ENCODE results near the gene DCLK2.

Gene DCLK2

DNA sequence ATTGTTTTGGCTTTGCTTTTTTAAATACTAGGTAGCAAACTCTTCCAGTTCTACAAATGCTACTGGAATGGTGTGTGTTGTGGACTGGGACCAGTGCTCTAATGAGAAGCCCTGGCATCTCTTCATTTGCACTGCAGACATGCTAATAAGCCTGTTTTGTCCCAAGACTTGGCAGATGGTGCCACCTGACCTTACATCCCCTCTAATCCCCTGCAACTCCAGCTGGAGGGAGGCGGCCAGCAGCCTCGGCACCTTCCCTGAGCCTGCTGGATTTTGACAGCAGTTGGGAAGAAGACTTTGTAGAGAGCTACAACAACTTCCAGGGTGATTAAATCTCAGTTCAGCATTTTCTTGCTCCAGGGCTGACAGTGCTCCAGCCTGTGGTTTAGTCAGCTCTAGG lies 200.0 kb downstream of the DCLK2 start:
- H3K4me1 ChIP-seq (ENCODE audit: control insufficient read depth in 1 of 2, insufficient read depth in 2 of 2, low read length in 2 of 2) = peaks cover 6 to 7% of the 10 kb centered on the region in 2 donors
- H3K9me3 ChIP-seq (ENCODE audit: control insufficient read depth in 1 of 2, low read length in 2 of 2) = peaks cover 0 to under 1% of the 10 kb centered on the region in 2 donors
- no peaks in the 10 kb centered on the region for H3K27me3 ChIP-seq (ENCODE audit: low read depth, low read length)
- H3K4me3 ChIP-seq (ENCODE audit: low read depth in 1 of 2, low read length in 2 of 2) = no peak overlapping the region
- H3K36me3 ChIP-seq (ENCODE audit: control insufficient read depth in 1 of 2, insufficient read depth in 2 of 2, low read length in 2 of 2) = peaks cover 7 to 14% of the 10 kb centered on the region in 2 donors
- H3K27ac ChIP-seq (ENCODE audit: low read length) = no peak overlapping the region

DNA sequence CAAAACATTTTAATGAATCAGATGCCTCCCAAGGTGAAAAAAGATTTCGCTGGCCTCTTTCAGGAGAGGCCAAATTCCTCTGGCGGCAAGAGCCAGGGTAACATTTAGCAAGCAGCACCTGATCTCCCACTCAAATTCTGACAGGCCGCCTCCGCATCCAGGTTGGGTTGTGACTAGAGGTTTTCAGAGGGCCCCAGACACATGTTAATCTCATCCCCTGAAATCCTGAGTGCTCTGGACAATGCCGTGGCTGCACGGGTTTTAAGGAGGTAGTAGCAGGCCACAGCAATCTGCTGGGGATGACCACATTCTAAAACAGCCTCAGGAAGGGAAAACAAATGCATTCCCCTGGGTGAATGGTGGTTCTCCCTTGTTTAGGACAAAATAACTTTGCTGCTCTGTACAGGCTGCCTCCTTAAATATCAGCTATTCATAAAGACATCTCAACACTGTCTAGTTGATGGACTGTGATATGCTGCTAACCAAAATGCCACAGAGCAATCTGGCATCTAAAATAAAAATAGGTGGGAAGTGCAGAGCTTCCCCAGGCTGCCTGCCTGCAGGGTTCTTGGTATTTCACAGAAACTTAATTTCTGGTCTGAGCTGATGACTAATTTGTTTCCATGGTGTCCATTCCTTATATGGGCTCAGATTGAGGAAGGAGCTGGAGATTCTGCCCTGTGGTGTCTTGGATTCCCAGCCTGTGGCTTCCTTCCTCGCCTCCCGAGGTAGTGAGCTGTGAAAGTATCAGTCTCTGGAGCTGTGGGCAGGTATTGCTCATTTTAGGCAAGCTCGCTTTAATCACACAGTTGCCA lies 202.0 kb downstream of the DCLK2 start:
- Histone ChIP-seq H3K9me3 (ENCODE audit: control insufficient read depth in 1 of 2, low read length in 2 of 2) (no peaks in the 10 kb centered on the region), H3K27ac (ENCODE audit: low read length) (peak overlapping the region; percentile 61), H3K4me3 (ENCODE audit: low read depth in 1 of 2, low read length in 2 of 2) (no peak overlapping the region), H3K4me1 (ENCODE audit: control insufficient read depth in 1 of 2, insufficient read depth in 2 of 2, low read length in 2 of 2) (peaks cover 6 to 7% of the 10 kb centered on the region in 2 donors), H3K36me3 (ENCODE audit: control insufficient read depth in 1 of 2, insufficient read depth in 2 of 2, low read length in 2 of 2) (peaks cover 7 to 14% of the 10 kb centered on the region in 2 donors), H3K27me3 (ENCODE audit: low read depth, low read length) (no peaks in the 10 kb centered on the region)

DNA sequence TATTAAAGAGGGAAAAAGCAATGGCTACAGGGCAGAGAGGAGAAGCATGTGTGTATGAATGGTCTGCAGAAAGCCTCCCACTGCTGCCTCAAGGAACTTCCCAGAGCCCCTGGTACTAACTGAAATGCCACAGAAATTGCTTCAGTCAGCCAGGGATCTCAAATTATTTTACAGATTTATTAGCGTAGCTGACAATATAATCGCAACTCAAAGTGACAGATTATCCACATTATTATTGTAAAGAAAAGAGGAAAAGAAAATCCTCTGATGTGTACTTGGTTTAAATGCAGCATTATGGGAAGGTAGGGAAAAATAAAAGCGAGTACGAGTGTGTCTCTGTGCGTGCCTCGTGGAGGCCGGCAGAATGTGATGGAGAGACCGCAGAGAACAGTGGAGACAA lies 202.7 kb downstream of the DCLK2 start:
- Histone ChIP-seq H3K27me3 (ENCODE audit: low read depth, low read length) (no peaks in the 10 kb centered on the region), H3K4me3 (ENCODE audit: low read depth in 1 of 2, low read length in 2 of 2) (no peak overlapping the region), H3K36me3 (ENCODE audit: control insufficient read depth in 1 of 2, insufficient read depth in 2 of 2, low read length in 2 of 2) (peaks cover 7 to 14% of the 10 kb centered on the region in 2 donors), H3K9me3 (ENCODE audit: control insufficient read depth in 1 of 2, low read length in 2 of 2) (no peaks in the 10 kb centered on the region), H3K27ac (ENCODE audit: low read length) (peak overlapping the region; percentile 61), H3K4me1 (ENCODE audit: control insufficient read depth in 1 of 2, insufficient read depth in 2 of 2, low read length in 2 of 2) (peaks cover 6 to 7% of the 10 kb centered on the region in 2 donors)

DNA sequence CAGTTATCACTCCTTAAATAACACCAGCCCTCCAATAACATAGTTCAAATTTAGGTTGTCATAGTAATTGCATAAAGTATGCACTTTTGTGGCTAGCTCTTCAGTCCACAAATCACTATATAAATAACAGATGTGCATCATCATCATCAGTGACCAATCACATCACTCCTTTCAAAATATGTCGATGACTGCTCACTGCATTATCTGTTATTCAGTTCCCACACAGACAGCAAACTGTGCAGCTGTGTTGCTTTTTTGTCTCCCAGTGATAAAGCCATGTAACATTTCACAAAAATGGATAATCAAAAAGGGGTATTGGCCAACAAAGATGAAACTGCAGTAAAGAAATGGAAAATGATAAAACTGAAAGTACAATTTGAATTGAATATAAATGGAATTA lies 205.4 kb downstream of the DCLK2 start:
- Histone ChIP-seq H3K4me1 (ENCODE audit: control insufficient read depth in 1 of 2, insufficient read depth in 2 of 2, low read length in 2 of 2) (peaks cover 6 to 7% of the 10 kb centered on the region in 2 donors), H3K27me3 (ENCODE audit: low read depth, low read length) (no peaks in the 10 kb centered on the region), H3K9me3 (ENCODE audit: control insufficient read depth in 1 of 2, low read length in 2 of 2) (no peaks in the 10 kb centered on the region), H3K27ac (ENCODE audit: low read length) (no peak overlapping the region), H3K36me3 (ENCODE audit: control insufficient read depth in 1 of 2, insufficient read depth in 2 of 2, low read length in 2 of 2) (peaks cover 6 to 7% of the 10 kb centered on the region in 2 donors), H3K4me3 (ENCODE audit: low read depth in 1 of 2, low read length in 2 of 2) (no peak overlapping the region)

DNA sequence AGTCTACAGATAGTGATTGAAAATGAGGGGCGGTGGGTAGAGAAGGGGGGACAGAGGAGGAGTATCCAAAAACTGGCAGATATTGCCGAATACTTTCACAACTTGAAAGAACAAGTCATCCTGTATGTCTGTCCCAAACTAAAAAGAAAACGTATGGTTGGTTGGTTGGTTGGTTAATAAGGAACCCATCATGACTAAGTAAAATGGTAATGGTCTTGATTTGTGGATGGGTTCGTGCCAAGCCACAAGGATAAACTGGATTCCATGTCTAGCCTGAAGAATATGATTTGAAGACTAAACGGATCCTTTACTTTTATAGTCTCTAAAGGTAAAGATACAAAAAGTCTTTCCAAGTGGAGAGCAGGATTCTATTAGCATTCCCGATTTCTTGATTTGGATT lies 208.4 kb downstream of the DCLK2 start:
- H3K4me1 ChIP-seq (ENCODE audit: control insufficient read depth in 1 of 2, insufficient read depth in 2 of 2, low read length in 2 of 2) = no peaks in the 10 kb centered on the region
- H3K36me3 ChIP-seq (ENCODE audit: control insufficient read depth in 1 of 2, insufficient read depth in 2 of 2, low read length in 2 of 2) = peaks cover 6 to 7% of the 10 kb centered on the region in 2 donors
- H3K9me3 ChIP-seq (ENCODE audit: control insufficient read depth in 1 of 2, low read length in 2 of 2) = no peaks in the 10 kb centered on the region
- no peaks in the 10 kb centered on the region for H3K27me3 ChIP-seq (ENCODE audit: low read depth, low read length)
- no peak overlapping the region for H3K4me3 ChIP-seq (ENCODE audit: low read depth in 1 of 2, low read length in 2 of 2)
- H3K27ac ChIP-seq (ENCODE audit: low read length) = no peak overlapping the region

DNA sequence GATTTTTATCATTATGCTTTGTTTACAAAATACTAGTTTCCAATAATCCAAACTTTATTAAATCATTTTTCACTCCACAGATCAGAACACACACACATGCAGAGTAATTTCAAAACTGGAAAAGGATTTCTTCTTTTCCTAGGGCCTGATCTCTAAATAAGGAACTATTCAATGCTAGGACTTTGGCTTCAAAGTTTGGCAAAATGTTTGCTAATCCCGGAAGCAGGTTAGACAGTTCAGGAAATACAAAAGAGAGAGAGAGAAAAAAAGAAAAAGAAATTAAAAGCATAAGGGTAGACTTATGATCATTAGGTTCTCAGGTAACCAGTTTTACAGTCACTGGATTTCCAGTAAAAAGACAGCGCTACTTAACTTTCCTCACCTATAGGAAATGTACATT lies 211.0 kb downstream of the DCLK2 start:
- Histone ChIP-seq H3K27me3 (ENCODE audit: low read depth, low read length) (no peaks in the 10 kb centered on the region), H3K27ac (ENCODE audit: low read length) (peak overlapping the region; percentile 26), H3K9me3 (ENCODE audit: control insufficient read depth in 1 of 2, low read length in 2 of 2) (no peaks in the 10 kb centered on the region), H3K4me1 (ENCODE audit: control insufficient read depth in 1 of 2, insufficient read depth in 2 of 2, low read length in 2 of 2) (no peaks in the 10 kb centered on the region), H3K4me3 (ENCODE audit: low read depth in 1 of 2, low read length in 2 of 2) (no peak overlapping the region), H3K36me3 (ENCODE audit: control insufficient read depth in 1 of 2, insufficient read depth in 2 of 2, low read length in 2 of 2) (no peaks in the 10 kb centered on the region)

DNA sequence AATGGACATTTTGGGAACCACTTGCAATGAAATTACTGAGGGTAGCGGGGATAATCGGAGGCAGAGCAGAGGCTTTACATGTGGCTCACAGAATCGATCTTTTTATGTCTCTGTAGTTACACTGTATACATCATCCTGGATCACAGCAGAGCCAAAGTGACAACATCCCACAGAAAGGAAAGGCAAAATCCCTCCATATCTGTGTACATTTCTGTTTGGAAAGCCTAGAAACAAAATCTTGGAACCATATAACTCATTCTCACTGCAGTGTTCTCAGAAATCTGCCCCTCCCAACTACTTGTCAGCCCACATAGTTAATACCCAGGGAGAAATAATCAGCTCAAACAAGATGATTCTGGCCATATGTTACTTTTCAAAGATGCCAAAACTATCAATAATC lies 211.6 kb downstream of the DCLK2 start:
- Histone ChIP-seq H3K4me3 (ENCODE audit: low read depth in 1 of 2, low read length in 2 of 2) (no peak overlapping the region), H3K9me3 (ENCODE audit: control insufficient read depth in 1 of 2, low read length in 2 of 2) (no peaks in the 10 kb centered on the region), H3K27ac (ENCODE audit: low read length) (no peak overlapping the region), H3K36me3 (ENCODE audit: control insufficient read depth in 1 of 2, insufficient read depth in 2 of 2, low read length in 2 of 2) (no peaks in the 10 kb centered on the region), H3K4me1 (ENCODE audit: control insufficient read depth in 1 of 2, insufficient read depth in 2 of 2, low read length in 2 of 2) (no peaks in the 10 kb centered on the region), H3K27me3 (ENCODE audit: low read depth, low read length) (no peaks in the 10 kb centered on the region)

DNA sequence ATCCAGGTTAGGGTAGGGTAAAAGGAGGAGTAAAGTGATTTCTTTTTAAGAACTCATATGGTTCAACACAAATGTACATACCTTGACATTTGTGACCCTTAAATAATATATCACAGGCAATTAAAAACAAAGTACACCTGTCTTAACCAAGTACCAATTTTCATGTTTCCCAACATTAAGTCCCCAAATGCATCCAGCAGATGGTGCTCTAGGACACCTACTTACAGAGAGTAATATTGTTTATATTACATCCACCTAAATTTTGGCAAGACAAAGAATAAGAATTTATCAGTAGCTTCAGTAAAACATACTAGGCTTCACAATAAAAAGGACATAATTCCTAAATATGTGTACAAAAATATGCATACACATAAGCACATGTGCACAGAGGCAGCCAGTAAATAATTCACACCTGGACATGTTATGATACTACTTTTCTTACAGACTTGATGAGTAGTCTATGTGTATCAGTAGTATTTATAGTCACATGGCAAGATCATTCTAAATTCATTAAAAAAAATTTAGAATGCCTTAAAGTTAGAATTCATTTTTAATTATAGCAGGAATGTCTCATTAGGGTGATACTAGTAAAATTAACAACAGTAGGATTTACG lies 219.7 kb downstream of the DCLK2 start:
- Histone ChIP-seq H3K27ac (ENCODE audit: low read length) (peak overlapping the region; percentile 41), H3K4me3 (ENCODE audit: low read depth in 1 of 2, low read length in 2 of 2) (no peak overlapping the region), H3K36me3 (ENCODE audit: control insufficient read depth in 1 of 2, insufficient read depth in 2 of 2, low read length in 2 of 2) (no peaks in the 10 kb centered on the region)

DNA sequence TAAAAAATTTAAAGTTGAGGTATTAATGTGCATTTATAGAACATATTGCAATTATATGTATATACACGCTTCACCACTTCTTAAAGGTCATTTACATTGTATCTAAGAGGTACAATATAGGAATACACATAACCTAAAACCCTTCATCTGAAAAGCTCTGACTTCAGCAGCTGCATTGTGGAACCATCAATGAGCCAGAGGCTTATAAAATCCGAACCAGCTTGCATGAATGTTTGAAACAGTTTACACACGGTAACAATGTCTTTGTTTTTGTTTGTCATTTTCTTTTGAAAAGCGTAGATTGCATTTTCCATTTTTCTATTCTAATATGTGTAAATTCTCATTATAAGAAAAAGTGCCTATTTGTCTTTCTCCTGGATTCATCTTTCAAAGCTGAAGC lies 221.6 kb downstream of the DCLK2 start:
- peaks cover 0 to 14% of the 10 kb centered on the region in 2 donors for H3K4me1 ChIP-seq (ENCODE audit: control insufficient read depth in 1 of 2, insufficient read depth in 2 of 2, low read length in 2 of 2)
- no peaks in the 10 kb centered on the region for H3K9me3 ChIP-seq (ENCODE audit: control insufficient read depth in 1 of 2, low read length in 2 of 2)
- peaks cover 0 to 3% of the 10 kb centered on the region in 2 donors for H3K36me3 ChIP-seq (ENCODE audit: control insufficient read depth in 1 of 2, insufficient read depth in 2 of 2, low read length in 2 of 2)
- H3K27me3 ChIP-seq (ENCODE audit: low read depth, low read length) = no peaks in the 10 kb centered on the region
- H3K27ac ChIP-seq (ENCODE audit: low read length) = peak overlapping the region; percentile 19
- peak overlapping the region in 1 of 2 donors; percentile 28 for H3K4me3 ChIP-seq (ENCODE audit: low read depth in 1 of 2, low read length in 2 of 2)

More for the DNA sequence above, 219.7 kb downstream of the DCLK2 start:
- peaks cover 0 to 14% of the 10 kb centered on the region in 2 donors for H3K4me1 ChIP-seq (ENCODE audit: control insufficient read depth in 1 of 2, insufficient read depth in 2 of 2, low read length in 2 of 2)
- no peaks in the 10 kb centered on the region for H3K9me3 ChIP-seq (ENCODE audit: control insufficient read depth in 1 of 2, low read length in 2 of 2)
- no peaks in the 10 kb centered on the region for H3K27me3 ChIP-seq (ENCODE audit: low read depth, low read length)

DNA sequence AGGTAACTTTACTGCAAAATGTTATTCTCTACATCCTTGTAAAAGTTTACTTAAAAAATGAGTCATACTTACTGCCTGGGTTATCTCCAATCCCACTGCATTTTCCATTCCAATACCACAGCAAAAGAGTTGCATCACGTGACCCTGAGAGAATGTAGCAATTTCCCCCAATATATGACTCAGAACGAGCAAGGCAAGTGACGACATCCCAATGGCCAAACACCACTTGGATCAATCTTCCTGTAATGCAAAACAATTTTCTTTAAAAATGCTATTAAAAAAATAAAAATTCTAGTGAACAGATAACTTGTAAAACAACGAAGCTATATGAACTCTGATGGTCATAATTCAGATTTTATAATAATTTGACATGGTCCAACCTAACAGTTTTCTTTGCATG lies 224.3 kb downstream of the DCLK2 start:
- Histone ChIP-seq H3K36me3 (ENCODE audit: control insufficient read depth in 1 of 2, insufficient read depth in 2 of 2, low read length in 2 of 2) (peaks cover 0 to 3% of the 10 kb centered on the region in 2 donors), H3K4me1 (ENCODE audit: control insufficient read depth in 1 of 2, insufficient read depth in 2 of 2, low read length in 2 of 2) (peaks cover 0 to 8% of the 10 kb centered on the region in 2 donors), H3K4me3 (ENCODE audit: low read depth in 1 of 2, low read length in 2 of 2) (no peak overlapping the region), H3K27ac (ENCODE audit: low read length) (no peak overlapping the region), H3K27me3 (ENCODE audit: low read depth, low read length) (no peaks in the 10 kb centered on the region), H3K9me3 (ENCODE audit: control insufficient read depth in 1 of 2, low read length in 2 of 2) (no peaks in the 10 kb centered on the region)

DNA sequence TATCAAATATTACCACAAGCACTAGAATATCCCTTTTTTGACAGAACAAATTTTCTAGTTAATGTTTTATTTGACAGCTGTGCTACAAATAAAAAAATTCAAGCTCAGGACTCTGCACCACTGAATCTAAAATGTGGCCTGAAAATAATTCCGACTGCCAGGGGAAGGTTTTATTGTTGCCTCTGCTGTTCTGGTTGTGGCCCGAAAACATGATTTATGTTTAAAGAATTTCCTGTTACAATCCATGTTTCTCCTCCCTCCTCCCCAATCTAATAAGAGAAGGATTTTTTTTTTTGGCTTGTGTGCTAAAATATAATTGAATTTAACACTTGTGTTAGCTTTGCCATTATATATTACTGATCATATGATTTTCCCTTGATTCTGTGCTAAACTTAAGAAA lies 227.8 kb downstream of the DCLK2 start:
- Histone ChIP-seq H3K36me3 (ENCODE audit: control insufficient read depth in 1 of 2, insufficient read depth in 2 of 2, low read length in 2 of 2) (peaks cover 0 to 3% of the 10 kb centered on the region in 2 donors), H3K4me3 (ENCODE audit: low read depth in 1 of 2, low read length in 2 of 2) (no peak overlapping the region), H3K27me3 (ENCODE audit: low read depth, low read length) (no peaks in the 10 kb centered on the region), H3K27ac (ENCODE audit: low read length) (peak overlapping the region; percentile 46), H3K9me3 (ENCODE audit: control insufficient read depth in 1 of 2, low read length in 2 of 2) (no peaks in the 10 kb centered on the region), H3K4me1 (ENCODE audit: control insufficient read depth in 1 of 2, insufficient read depth in 2 of 2, low read length in 2 of 2) (no peaks in the 10 kb centered on the region)
